ENCODE measurements around the gene ARHGAP26.

GRCh38 chr5:142772446-142773293 lies 2.5 kb downstream of the ARHGAP26 start:
- TF ChIP-seq JUND (IDR thresholded peaks at IDR 0.05) = no peak
- no peak for TF ChIP-seq POLR2A (IDR thresholded peaks at IDR 0.05; ENCODE audit: borderline replicate concordance, extremely low read depth, insufficient read depth, insufficient read length)
